Right lobe of liver (tissue), 6 donors: ENCODE results near the gene C20orf141. TPM values are rescaled to one million over a fixed set of nuclear protein-coding genes. Genes with fewer than 3 reads are reported as not detected.

Source experiments
- ATAC-seq, 4 donors: fragments of 200-7000 bp; cut with Tn5 transposase; one replicate each; pipeline ENCODE4 v1.9.1; 2020; ENCODE audit warnings: mild to moderate bottlenecking in 4 of 4, moderate library complexity in 4 of 4
- DNase-seq, 3 donors: peaks; one replicate each; pipeline ENCODE4 v3.0.0-alpha.2; 2020
- H3K27ac ChIP-seq, 3 donors: fragments of 200-600 bp; one replicate each; pipeline ENCODE4 v1.8.0; 2022
- H3K27me3 ChIP-seq, 2 donors: fragments of 200-600 bp; one replicate each; pipeline ENCODE4 v1.8.0; 2022
- H3K36me3 ChIP-seq, 4 donors: fragments of 200-600 bp; sonication (generic) in 1 of 4; one replicate each; pipeline versions ENCODE4 v1.5.1 to v1.8.0; 2017 to 2022; ENCODE audit warnings: control low read depth in 1 of 4
- H3K4me1 ChIP-seq, 4 donors: fragments of 200-600 bp; sonication (generic) in 1 of 4; one replicate each; pipeline versions ENCODE4 v1.5.1 to v1.8.0; 2017 to 2022; ENCODE audit warnings: control low read depth in 1 of 4
- H3K4me3 ChIP-seq, 3 donors: fragments of 200-600 bp; one replicate each; pipeline ENCODE4 v1.8.0; 2022
- H3K9me3 ChIP-seq, 4 donors: fragments of 200-600 bp; sonication (generic) in 1 of 4; one replicate each; pipeline versions ENCODE4 v1.5.1 to v1.8.0; 2017 to 2022; ENCODE audit warnings: control low read depth in 1 of 4
- POLR2A ChIP-seq: fragments of 450-650 bp; IDR thresholded peaks from one replicate; pipeline ENCODE4 v1.6.1; 2017; ENCODE audit warnings: antibody characterized with exemption, mild to moderate bottlenecking
- WGBS: methylation state at CpG from one replicate; pipeline ENCODE4 v1.1.6; 2018; ENCODE audit warnings: low coverage, low lambda C conversion rate; ENCODE audit not compliant: insufficient coverage; ENCODE audit errors: missing lambda C conversion rate; 5-methylcytosine and 5-hydroxymethylcytosine counted together
- intact Hi-C, 2 donors: fragments of 100-400 bp; cut with DNase I; formaldehyde crosslinking; loops; one replicate each; pipeline versions ENCODE4 v1.11.2 to v1.14.1; 2022
- total RNA-seq, 6 experiments: library from RNA; depleted of rRNA in 2 of 6; stranded (reverse); fragments of >200 nt in 2 of 6; fragmentation: NEBNext Ultra II Directional in 3 of 6; extraction: Animal tissue kit (Norgen Biotek cat#: 25700) in 3 of 6; gene quantifications; one replicate each; pipeline versions ENCODE4 v1.1.0 to v1.2.4, GENCODE V29; 2016 to 2023
- TF ChIP-seq, protein P1 (sequence below), 4 donors: fragments of 200-600 bp in 3 of 4; fragments of 450-650 bp in 1 of 4; IDR thresholded peaks; one replicate each; pipeline versions ENCODE4 v1.5.1 to v1.8.0; 2016 to 2022; ENCODE audit warnings: antibody characterized with exemption in 4 of 4, mild to moderate bottlenecking in 2 of 4
- donor health status: DM: no; HTN: yes; CAD: no.
- donor health status: DM: no; HTN: no; CAD: no.
- donor health status: DM: no; HTN: no; CAD: no.
- donor health status: DM: no; HTN: yes; CAD: no.
- donor health status: DM: no; HTN: yes; CAD: no.

C20orf141 gene
- total RNA-seq, 6 experiments from 2014 or later, result not detected

DNA sequence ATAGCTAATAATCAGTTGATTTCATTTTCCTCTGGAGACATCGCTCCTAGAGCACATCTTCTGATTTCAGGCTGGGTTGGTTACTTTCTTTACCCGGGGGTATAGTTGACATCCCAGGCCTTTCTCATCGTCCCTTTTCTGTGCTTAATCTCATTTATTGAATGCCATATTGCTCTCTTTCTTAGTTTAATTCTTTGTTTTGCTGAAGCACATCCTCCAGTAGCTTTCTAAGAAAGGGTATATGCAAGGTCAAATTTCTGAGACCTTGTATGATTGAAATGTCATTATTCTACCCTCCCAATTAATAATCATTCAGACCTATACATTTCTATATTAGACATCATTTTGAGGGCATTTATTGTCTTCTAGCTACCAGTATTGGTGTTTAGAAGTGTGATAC lies 2.6 kb upstream of the C20orf141 start:
- ATAC-seq, result no peak
- Histone ChIP-seq H3K4me1 (no peaks in the 10 kb centered on the region), H3K4me3 (no peak overlapping the region), H3K27ac (no peak overlapping the region), H3K36me3 (no peaks in the 10 kb centered on the region), H3K27me3 (no peaks in the 10 kb centered on the region), H3K9me3 (no peaks in the 10 kb centered on the region)
- intact Hi-C loops, result no loop called here
- TF ChIP-seq, protein P1, sequence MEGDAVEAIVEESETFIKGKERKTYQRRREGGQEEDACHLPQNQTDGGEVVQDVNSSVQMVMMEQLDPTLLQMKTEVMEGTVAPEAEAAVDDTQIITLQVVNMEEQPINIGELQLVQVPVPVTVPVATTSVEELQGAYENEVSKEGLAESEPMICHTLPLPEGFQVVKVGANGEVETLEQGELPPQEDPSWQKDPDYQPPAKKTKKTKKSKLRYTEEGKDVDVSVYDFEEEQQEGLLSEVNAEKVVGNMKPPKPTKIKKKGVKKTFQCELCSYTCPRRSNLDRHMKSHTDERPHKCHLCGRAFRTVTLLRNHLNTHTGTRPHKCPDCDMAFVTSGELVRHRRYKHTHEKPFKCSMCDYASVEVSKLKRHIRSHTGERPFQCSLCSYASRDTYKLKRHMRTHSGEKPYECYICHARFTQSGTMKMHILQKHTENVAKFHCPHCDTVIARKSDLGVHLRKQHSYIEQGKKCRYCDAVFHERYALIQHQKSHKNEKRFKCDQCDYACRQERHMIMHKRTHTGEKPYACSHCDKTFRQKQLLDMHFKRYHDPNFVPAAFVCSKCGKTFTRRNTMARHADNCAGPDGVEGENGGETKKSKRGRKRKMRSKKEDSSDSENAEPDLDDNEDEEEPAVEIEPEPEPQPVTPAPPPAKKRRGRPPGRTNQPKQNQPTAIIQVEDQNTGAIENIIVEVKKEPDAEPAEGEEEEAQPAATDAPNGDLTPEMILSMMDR (IDR thresholded peaks at IDR 0.05), result no peak
- no peak for TF ChIP-seq POLR2A
- 65% methylated on average over 3 of the region's 3 CpGs for WGBS
- no peak for DNase-seq

DNA sequence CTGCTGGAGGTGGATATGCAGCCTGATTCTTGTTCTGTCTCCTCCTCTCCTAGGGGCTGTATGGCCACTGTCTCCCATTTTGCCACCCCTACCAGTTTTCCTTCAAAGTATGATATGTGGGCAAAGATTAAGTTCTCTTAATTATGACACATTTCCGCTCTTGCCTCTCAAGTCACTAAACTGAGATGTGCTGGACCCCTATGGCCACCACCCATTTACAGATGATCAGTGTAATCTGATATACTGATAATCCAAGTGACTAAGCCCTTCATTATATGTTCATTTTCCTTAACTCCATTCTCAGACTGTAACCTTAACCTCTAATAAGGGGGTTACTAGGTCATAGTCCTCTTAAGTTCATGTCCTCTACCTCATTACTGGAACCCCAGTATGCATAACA lies 711 bp upstream of the C20orf141 start:
- intact Hi-C loops, result no loop called here
- DNase-seq (no peak), ATAC-seq (no peak)
- WGBS, result 90% methylated on average over 1 of the region's 1 CpG
- Histone ChIP-seq H3K27me3 (no peaks in the 10 kb centered on the region), H3K9me3 (no peaks in the 10 kb centered on the region), H3K27ac (no peak overlapping the region), H3K4me3 (no peak overlapping the region), H3K36me3 (no peaks in the 10 kb centered on the region), H3K4me1 (no peaks in the 10 kb centered on the region)
- no peak for TF ChIP-seq POLR2A
- TF ChIP-seq, protein P1 (IDR thresholded peaks at IDR 0.05), result no peak

DNA sequence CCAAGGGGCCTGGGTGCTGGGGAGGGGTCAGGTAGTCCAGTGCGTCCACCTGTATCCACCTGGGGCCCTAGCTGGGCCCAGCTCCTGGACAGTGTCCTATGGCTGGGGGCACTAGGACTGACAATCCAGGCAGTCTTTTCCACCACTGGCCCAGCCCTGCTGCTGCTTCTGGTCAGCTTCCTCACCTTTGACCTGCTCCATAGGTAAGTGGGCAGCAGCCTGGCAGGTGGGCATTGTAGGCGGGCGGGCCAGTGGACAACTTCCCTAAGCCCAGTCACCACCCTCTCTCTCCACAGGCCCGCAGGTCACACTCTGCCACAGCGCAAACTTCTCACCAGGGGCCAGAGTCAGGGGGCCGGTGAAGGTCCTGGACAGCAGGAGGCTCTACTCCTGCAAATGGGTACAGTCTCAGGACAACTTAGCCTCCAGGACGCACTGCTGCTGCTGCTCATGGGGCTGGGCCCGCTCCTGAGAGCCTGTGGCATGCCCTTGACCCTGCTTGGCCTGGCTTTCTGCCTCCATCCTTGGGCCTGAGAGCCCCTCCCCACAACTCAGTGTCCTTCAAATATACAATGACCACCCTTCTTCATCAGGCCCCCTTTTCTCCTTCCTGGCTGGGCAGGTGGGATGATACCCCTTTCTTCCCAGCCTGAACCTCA lies 584 bp downstream of the C20orf141 start:
- intact Hi-C loops, result no loop called here
- DNase-seq (no peak), ATAC-seq (no peak)
- Histone ChIP-seq H3K4me1 (no peaks in the 10 kb centered on the region), H3K36me3 (no peaks in the 10 kb centered on the region), H3K27me3 (peaks cover 0 to 4% of the 10 kb centered on the region in 2 donors), H3K27ac (no peak overlapping the region), H3K4me3 (no peak overlapping the region), H3K9me3 (no peaks in the 10 kb centered on the region)
- TF ChIP-seq, protein P1 (IDR thresholded peaks at IDR 0.05), result no peak
- TF ChIP-seq POLR2A, result no peak
- 93% methylated on average over 3 of the region's 8 CpGs for WGBS

DNA sequence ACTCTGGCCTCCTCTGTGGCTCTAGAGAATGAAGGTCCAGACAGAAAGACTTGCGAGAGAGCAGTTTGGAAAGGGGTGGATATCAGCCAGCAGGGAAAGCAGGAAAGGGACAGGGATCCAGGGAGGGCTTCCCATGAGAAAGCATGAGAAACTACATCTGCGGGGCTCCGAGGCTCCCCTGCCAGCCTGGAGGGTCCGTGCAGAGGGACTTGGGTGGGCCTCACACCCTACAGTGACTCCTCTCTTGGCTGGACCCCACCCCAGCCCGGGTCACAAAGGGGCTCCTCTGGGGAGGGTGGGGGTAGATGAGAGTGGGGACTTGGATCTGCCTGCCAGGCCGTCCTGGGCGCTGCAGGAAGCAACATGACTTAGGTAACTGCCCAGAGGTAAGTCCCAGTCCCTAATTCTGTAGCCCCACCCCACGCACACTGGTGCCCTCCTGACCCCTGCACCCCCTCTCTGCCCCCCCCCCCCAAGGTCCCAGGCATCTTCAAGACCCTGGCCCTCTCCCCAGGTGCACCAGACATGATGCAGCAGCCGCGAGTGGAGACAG lies 1.3 kb downstream of the C20orf141 start, which contains the start of gene TMEM239:
TSS of gene TMEM239 (plus strand) at position 335 of the 553 bp plus-strand sequence. CDS start at position 526, 191 bp downstream.
- Histone ChIP-seq H3K4me1 (no peaks in the 10 kb centered on the region), H3K27me3 (peaks cover 0 to 11% of the 10 kb centered on the region in 2 donors), H3K9me3 (no peaks in the 10 kb centered on the region), H3K36me3 (no peaks in the 10 kb centered on the region), H3K27ac (no peak within 1 kb of the TSS), H3K4me3 (no peak within 1 kb of the TSS)
- intact Hi-C loops, result no loop called here
- ATAC-seq (no peak), DNase-seq (no peak)
- WGBS, result 74% methylated on average over 2 of the region's 10 CpGs
- TF ChIP-seq POLR2A, result no peak
- TF ChIP-seq, protein P1 (IDR thresholded peaks at IDR 0.05), result no peak
